IMR-90 (cell line): ENCODE results near the gene GPR176. TPM values are rescaled to one million over a fixed set of nuclear protein-coding genes. Genes with fewer than 3 reads are reported as not detected.

Experiments used
- ATAC-seq: fragments of 200-7000 bp; cut with Tn5 transposase; 2 replicates; pipeline ENCODE4 v1.9.1; 2020; ENCODE audit warnings: low read depth, mild to moderate bottlenecking, moderate library complexity
- BruUV-seq: library from RNA; stranded (reverse); fragments of 400-500 nt; replicated peaks from 2 replicates; lab custom pipeline; 2021; lab: Mats Ljungman, UMichigan
- CTCF ChIA-PET: fragments of 300-600 bp; formaldehyde crosslinking; extraction: SDS; loops from one replicate; lab custom pipeline; 2021; ENCODE audit warnings: antibody characterized with exemption; lab: Yijun Ruan, JAX
- POLR2A ChIA-PET: fragments of 300-600 bp; sonication (Branson Sonifier 250); formaldehyde crosslinking; loops from one replicate; lab custom pipeline; 2022; ENCODE audit warnings: antibody characterized with exemption; ENCODE audit not compliant: unreplicated experiment; lab: Charles Lee
- DNase-seq: peaks from one replicate; pipeline ENCODE4 v3.0.0; 2013
- H2AFZ ChIP-seq: replicated peaks from 2 replicates; pipeline ENCODE3; 2013; ENCODE audit warnings: low read length, mild to moderate bottlenecking; ENCODE audit not compliant: poor library complexity
- H2AK5ac ChIP-seq: 2 replicates; pipeline ENCODE4 v1.6.1; 2013; ENCODE audit warnings: low read depth, low read length, inconsistent platforms
- H2AK9ac ChIP-seq: replicated peaks from 2 replicates; pipeline ENCODE3; 2013; ENCODE audit warnings: mild to moderate bottlenecking, low read depth, low read length, moderate library complexity; ENCODE audit not compliant: poor library complexity
- H2BK120ac ChIP-seq: 2 replicates; pipeline ENCODE4 v1.6.1; 2013; ENCODE audit warnings: low read depth, low read length, inconsistent platforms
- H2BK15ac ChIP-seq: 3 replicates; pipeline ENCODE4 v1.6.1; 2013; ENCODE audit warnings: low read depth, low read length, inconsistent platforms
- H2BK20ac ChIP-seq: 2 replicates; pipeline ENCODE4 v1.6.1; 2013; ENCODE audit warnings: low read depth, mild to moderate bottlenecking, inconsistent platforms, low read length, moderate library complexity
- H2BK5ac ChIP-seq: 2 replicates; pipeline ENCODE4 v1.6.1; 2013; ENCODE audit warnings: mild to moderate bottlenecking, low read depth, low read length, inconsistent platforms; ENCODE audit not compliant: poor library complexity, severe bottlenecking
- H3K14ac ChIP-seq: replicated peaks from 2 replicates; pipeline ENCODE4 v1.6.1; 2013; ENCODE audit warnings: low read depth, low read length, inconsistent platforms
- H3K18ac ChIP-seq: 2 replicates; pipeline ENCODE4 v1.6.1; 2013; ENCODE audit warnings: low read depth, low read length, control low read depth
- H3K23ac ChIP-seq: 2 replicates; pipeline ENCODE4 v1.6.1; 2013; ENCODE audit warnings: low read depth, low read length, inconsistent platforms
- H3K27ac ChIP-seq: 2 replicates; pipeline ENCODE4 v1.5.1; 2013; ENCODE audit warnings: mild to moderate bottlenecking, control low read depth, low read length; ENCODE audit not compliant: insufficient read depth
- H3K27me3 ChIP-seq: 2 replicates; pipeline ENCODE4 v1.6.1; 2013; ENCODE audit warnings: low read length; ENCODE audit not compliant: control insufficient read depth, insufficient read depth
- H3K36me3 ChIP-seq: 2 replicates; pipeline ENCODE4 v1.6.1; 2013; ENCODE audit warnings: low read length, mixed read lengths; ENCODE audit not compliant: control insufficient read depth, insufficient read depth
- H3K4ac ChIP-seq: 2 replicates; pipeline ENCODE4 v1.6.1; 2013; ENCODE audit warnings: low read depth, low read length, inconsistent platforms
- H3K4me1 ChIP-seq: 2 replicates; pipeline ENCODE4 v1.6.1; 2013; ENCODE audit warnings: low read length, mixed read lengths; ENCODE audit not compliant: control insufficient read depth, insufficient read depth
- H3K4me2 ChIP-seq: 2 replicates; pipeline ENCODE4 v1.6.1; 2013; ENCODE audit warnings: low read depth, mild to moderate bottlenecking, control low read depth, low read length, moderate library complexity
- H3K4me3 ChIP-seq: 2 replicates; pipeline ENCODE4 v1.5.1; 2013; ENCODE audit warnings: low read depth, mild to moderate bottlenecking, control low read depth, low read length, moderate library complexity; ENCODE audit not compliant: insufficient read depth
- H3K56ac ChIP-seq: 2 replicates; pipeline ENCODE4 v1.6.1; 2013; ENCODE audit warnings: low read length, inconsistent platforms; ENCODE audit not compliant: insufficient read depth; ENCODE audit errors: extremely low read depth
- H3K79me1 ChIP-seq, 2 experiments: 2 replicates each; pipeline ENCODE4 v1.6.1; 2013; ENCODE audit warnings: low read length in 2 of 2, inconsistent platforms in 1 of 2, low read depth in 1 of 2
- H3K9ac ChIP-seq: 2 replicates; pipeline ENCODE4 v1.6.1; 2013; ENCODE audit warnings: low read depth, low read length, control low read depth
- H3K9me1 ChIP-seq: 2 replicates; pipeline ENCODE4 v1.6.1; 2013; ENCODE audit warnings: low read length, inconsistent platforms; ENCODE audit not compliant: insufficient read depth
- H3K9me3 ChIP-seq: 2 replicates; pipeline ENCODE4 v1.6.1; 2013; ENCODE audit warnings: low read length; ENCODE audit not compliant: control insufficient read depth, insufficient read depth
- H4K20me1 ChIP-seq: 2 replicates; pipeline ENCODE4 v1.6.1; 2013; ENCODE audit warnings: low read length, inconsistent platforms; ENCODE audit not compliant: insufficient read depth
- H4K5ac ChIP-seq: 2 replicates; pipeline ENCODE4 v1.6.1; 2013; ENCODE audit warnings: mild to moderate bottlenecking, low read depth, low read length, control low read depth
- H4K8ac ChIP-seq, 2 experiments: 2 replicates each; pipeline ENCODE4 v1.6.1; 2013; ENCODE audit warnings: low read depth in 2 of 2, low read length in 2 of 2, control low read depth in 1 of 2, inconsistent platforms in 1 of 2
- H4K91ac ChIP-seq: 2 replicates; pipeline ENCODE4 v1.6.1; 2013; ENCODE audit warnings: low read depth, low read length, inconsistent platforms; ENCODE audit not compliant: insufficient read depth
- CHD1 ChIP-seq: IDR thresholded peaks from 2 replicates; pipeline ENCODE4 v1.6.1; 2012; ENCODE audit warnings: low read depth, low read length, improper control_type of control experiment
- FOS ChIP-seq: fragments of 150-350 bp; IDR thresholded peaks from 2 replicates; pipeline ENCODE4 v1.6.1; 2016; ENCODE audit warnings: low read depth, low read length
- USF2 ChIP-seq: fragments of 150-350 bp; IDR thresholded peaks from 2 replicates; pipeline ENCODE4 v1.6.1; 2017; ENCODE audit warnings: mild to moderate bottlenecking, antibody characterized with exemption, low read length, low read depth
- WGBS, 2 experiments: methylation state at CpG; one replicate each; pipeline versions ENCODE4 v1.1.5 to v1.1.7; 2013; ENCODE audit warnings: missing lambda C conversion rate in 2 of 2; ENCODE audit not compliant: insufficient read length in 1 of 2; ENCODE audit errors: extremely low coverage in 2 of 2; 5-methylcytosine and 5-hydroxymethylcytosine counted together
- dilution Hi-C: fragments of 300-500 bp; cut with HindIII; formaldehyde crosslinking; loops from one replicate; pipeline ENCODE4 v1.14.3; 2018; ENCODE audit warnings: low sequenced_read_pairs; ENCODE audit not compliant: unreplicated experiment
- in situ Hi-C: fragments of 300-500 bp; cut with MboI; formaldehyde crosslinking; loops from 3 replicates; pipeline ENCODE4 v1.14.3; 2019; ENCODE audit warnings: low sequenced_read_pairs, inconsistent platforms, mixed read lengths
- intact Hi-C: fragments of 100-400 bp; cut with micrococcal nuclease; formaldehyde crosslinking; loops from 2 replicates; pipeline ENCODE4 v1.10.0; 2022
- polyA plus RNA-seq, 3 experiments: library from polyadenylated mRNA; depleted of rRNA; stranded (reverse); fragments of >200 nt; gene quantifications; 2 replicates each; pipeline ENCODE4 v1.2.3, GENCODE V29; 2012; ENCODE audit warnings: low replicate concordance in 1 of 3
- total RNA-seq: library from RNA; depleted of rRNA; stranded (reverse); fragments of >200 nt; gene quantifications from 2 replicates; pipeline ENCODE4 v1.2.3, GENCODE V29; 2012

GPR176 gene
- total and polyA plus RNA-seq, 2 of the 4 experiments (the other 2 are of a cell fraction) = 114 to 246 TPM

- H3K9ac ChIP-seq = peak overlapping the region; percentile 86
- peaks cover 4 to 24% of the 10 kb centered on the region in 2 experiments; a peak in 1 of 4 replicates for H3K79me1 ChIP-seq
- in situ Hi-C loops = no loop called here
- H3K18ac ChIP-seq = peak overlapping the region; percentile 85
- peaks cover 4% of the 10 kb centered on the region for H3K4me1 ChIP-seq
- H3K27me3 ChIP-seq = no peaks in the 10 kb centered on the region
- peak overlapping the region; percentile 76 for H3K4me3 ChIP-seq
- peak overlapping the region; percentile 98 for H3K14ac ChIP-seq
- dilution Hi-C loops = no loop called here
- H4K91ac ChIP-seq = peak overlapping the region; percentile 89
- BruUV-seq = no TSS peak
- peaks cover 9% of the 10 kb centered on the region; the same call in 1 of the 2 replicates for H4K20me1 ChIP-seq
- ChIA-PET CTCF (interaction anchor here (1.3 kb wide), 1 partner anchor 12 kb away, joined by 3 read pairs; no protein-coding TSS in a partner anchor), POLR2A (interaction anchor here (0.6 to 1.0 kb wide), 2 partner anchors 11 to 16 kb away, joined by 3 to 4 read pairs; no protein-coding TSS in a partner anchor)
- no peaks in the 10 kb centered on the region for H3K36me3 ChIP-seq
- H2BK20ac ChIP-seq = no peak overlapping the region
- H2BK120ac ChIP-seq = peak overlapping the region; percentile 96
- peak overlapping the region; percentile 90 for H2BK5ac ChIP-seq
- TF ChIP-seq USF2 (no peak), FOS (no peak), CHD1 (no peak)
- H3K4ac ChIP-seq = peak overlapping the region; percentile 93
- peak overlapping the region; percentile 98 for H2AK9ac ChIP-seq
- ATAC-seq = no peak
- no peak for DNase-seq
- peak overlapping the region; percentile 92 for H3K23ac ChIP-seq
- H2AK5ac ChIP-seq = peak overlapping the region; percentile 69; the same call in 1 of the 2 replicates
- 2% methylated on average over 9 of the region's 15 CpGs; no CpG with 5 or more reads in 1 of the 2 experiments for WGBS, 2 experiments
- intact Hi-C loops = loop anchor here (1.0 to 2.0 kb wide), 2 partner anchors 57 to 131 kb away; no protein-coding TSS in a partner anchor
- no peaks in the 10 kb centered on the region for H3K9me3 ChIP-seq
- H4K5ac ChIP-seq = peak overlapping the region; percentile 19; the same call in 1 of the 2 replicates
- H3K4me2 ChIP-seq = peak overlapping the region; percentile 39; the same call in 1 of the 2 replicates
- H3K56ac ChIP-seq = peak overlapping the region; percentile 94
- peak overlapping the region; percentile 66; the same call in 2 of the 3 replicates for H2BK15ac ChIP-seq
- peak overlapping the region; percentile 89 for H3K27ac ChIP-seq
- H4K8ac ChIP-seq = peak overlapping the region; percentile 68 to 91
- no peaks in the 10 kb centered on the region for H3K9me1 ChIP-seq
- H2AFZ ChIP-seq = peak overlapping the region; percentile 83
These were observed 687 bp downstream of the GPR176 start for GRCh38 chr15:39919411-39919747.
